GM21367 (cell line): Measurements from ENCODE around the gene PWWP2B.

Experiments used
- ATAC-seq: cut with Tn5 transposase; IDR thresholded peaks from one replicate; pipeline ENCODE4 v1.9.1; 2021; ENCODE audit not compliant: unreplicated experiment

Gene PWWP2B

GRCh38 chr10:132363376-132363775 lies 33.6 kb upstream of the PWWP2B start:
- ATAC-seq, result no peak

- no peak for ATAC-seq
These were observed 32.9 kb upstream of the PWWP2B start for GRCh38 chr10:132363921-132364593.

GRCh38 chr10:132364594-132364970 lies 32.4 kb upstream of the PWWP2B start:
- no peak for ATAC-seq

GRCh38 chr10:132365102-132365501 lies 31.9 kb upstream of the PWWP2B start:
- ATAC-seq, result no peak

GRCh38 chr10:132366006-132366405 lies 31.0 kb upstream of the PWWP2B start:
- no peak for ATAC-seq

- no peak for ATAC-seq
These were observed 30.5 kb upstream of the PWWP2B start for GRCh38 chr10:132366499-132366898.

- ATAC-seq, result no peak
These were observed 28.6 kb upstream of the PWWP2B start for GRCh38 chr10:132368391-132368790.

- no peak for ATAC-seq
These were observed 27.9 kb upstream of the PWWP2B start for GRCh38 chr10:132368881-132369635.

GRCh38 chr10:132369636-132370185 lies 27.3 kb upstream of the PWWP2B start:
- ATAC-seq, result no peak

GRCh38 chr10:132370426-132371340 lies 26.3 kb upstream of the PWWP2B start:
- ATAC-seq, result no peak

- no peak for ATAC-seq
These were observed 25.3 kb upstream of the PWWP2B start for GRCh38 chr10:132371641-132372081.

- no peak for ATAC-seq
These were observed 24.4 kb upstream of the PWWP2B start for GRCh38 chr10:132372516-132373095.

GRCh38 chr10:132373241-132373955 lies 23.6 kb upstream of the PWWP2B start:
- no peak for ATAC-seq

GRCh38 chr10:132374176-132374575 lies 22.8 kb upstream of the PWWP2B start:
- no peak for ATAC-seq

GRCh38 chr10:132374612-132375011 lies 22.4 kb upstream of the PWWP2B start:
- no peak for ATAC-seq

- ATAC-seq, result no peak
These were observed 21.7 kb upstream of the PWWP2B start for GRCh38 chr10:132375116-132375794.

GRCh38 chr10:132375795-132376297 lies 21.2 kb upstream of the PWWP2B start:
- no peak for ATAC-seq

- no peak for ATAC-seq
These were observed 20.6 kb upstream of the PWWP2B start for GRCh38 chr10:132376394-132376851.

GRCh38 chr10:132377326-132377725 lies 19.7 kb upstream of the PWWP2B start:
- no peak for ATAC-seq
